ENCODE measurements around the gene ABI3. TPM values are rescaled to one million over a fixed set of nuclear protein-coding genes. Genes with fewer than 3 reads are reported as not detected.

ABI3 gene
- total and polyA plus RNA-seq, 4 donors = 4.7 to 8.8 (median 5.5) TPM

DNA sequence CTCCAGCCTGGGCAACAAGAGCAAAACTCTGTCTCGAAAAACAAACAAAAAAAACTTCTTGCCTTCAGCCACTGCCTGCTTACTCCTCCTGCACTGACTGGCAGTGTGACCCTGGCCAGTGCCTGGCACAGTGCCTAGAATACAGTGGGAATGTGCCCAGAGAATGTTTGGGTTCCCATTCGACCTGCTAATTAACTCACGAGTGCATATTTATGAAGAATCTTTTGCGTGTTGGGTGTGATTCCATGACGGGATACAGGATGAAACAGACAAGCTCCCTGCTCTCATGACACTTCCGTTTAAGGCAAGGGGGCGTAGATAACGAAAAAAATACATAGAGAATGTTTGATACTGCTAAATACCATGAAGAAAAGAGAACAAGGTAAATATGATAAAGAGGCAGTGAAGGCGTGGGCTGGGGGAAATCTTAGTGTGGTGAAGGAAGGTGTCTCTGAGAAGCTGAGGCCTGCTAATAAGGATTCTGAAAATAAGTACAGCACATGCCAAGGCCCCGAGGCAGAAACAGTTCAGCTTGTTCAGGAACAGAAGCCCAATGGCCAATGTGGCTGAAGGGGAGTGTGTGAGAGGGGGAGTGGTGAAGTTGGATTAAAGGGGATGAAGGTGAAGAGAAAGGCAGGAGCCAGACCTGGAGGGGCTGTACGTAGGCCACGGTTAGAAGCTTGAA is 4.3 kb downstream of the ABI3 start:
- TF ChIP-seq SP1 (IDR thresholded peaks at IDR 0.05) (no peak), FOXA1 (IDR thresholded peaks at IDR 0.05) (no peak), HNF4A (conservative IDR thresholded peaks at IDR 0.05) (no peak), JUND (IDR thresholded peaks at IDR 0.05) (no peak), NR2F2 (IDR thresholded peaks at IDR 0.05) (no peak), RXRA (IDR thresholded peaks at IDR 0.05) (no peak), YY1 (IDR thresholded peaks at IDR 0.05) (no peak), GABPA (IDR thresholded peaks at IDR 0.05 in 1 of 2, conservative IDR thresholded peaks at IDR 0.05 in 1 of 2) (no peak)
- TF ChIP-seq, protein P1, sequence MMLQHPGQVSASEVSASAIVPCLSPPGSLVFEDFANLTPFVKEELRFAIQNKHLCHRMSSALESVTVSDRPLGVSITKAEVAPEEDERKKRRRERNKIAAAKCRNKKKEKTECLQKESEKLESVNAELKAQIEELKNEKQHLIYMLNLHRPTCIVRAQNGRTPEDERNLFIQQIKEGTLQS (IDR thresholded peaks at IDR 0.05) = no peak
- TF ChIP-seq, protein P2, sequence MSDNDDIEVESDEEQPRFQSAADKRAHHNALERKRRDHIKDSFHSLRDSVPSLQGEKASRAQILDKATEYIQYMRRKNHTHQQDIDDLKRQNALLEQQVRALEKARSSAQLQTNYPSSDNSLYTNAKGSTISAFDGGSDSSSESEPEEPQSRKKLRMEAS (IDR thresholded peaks at IDR 0.05) = no peak
- TF ChIP-seq, protein P3, sequence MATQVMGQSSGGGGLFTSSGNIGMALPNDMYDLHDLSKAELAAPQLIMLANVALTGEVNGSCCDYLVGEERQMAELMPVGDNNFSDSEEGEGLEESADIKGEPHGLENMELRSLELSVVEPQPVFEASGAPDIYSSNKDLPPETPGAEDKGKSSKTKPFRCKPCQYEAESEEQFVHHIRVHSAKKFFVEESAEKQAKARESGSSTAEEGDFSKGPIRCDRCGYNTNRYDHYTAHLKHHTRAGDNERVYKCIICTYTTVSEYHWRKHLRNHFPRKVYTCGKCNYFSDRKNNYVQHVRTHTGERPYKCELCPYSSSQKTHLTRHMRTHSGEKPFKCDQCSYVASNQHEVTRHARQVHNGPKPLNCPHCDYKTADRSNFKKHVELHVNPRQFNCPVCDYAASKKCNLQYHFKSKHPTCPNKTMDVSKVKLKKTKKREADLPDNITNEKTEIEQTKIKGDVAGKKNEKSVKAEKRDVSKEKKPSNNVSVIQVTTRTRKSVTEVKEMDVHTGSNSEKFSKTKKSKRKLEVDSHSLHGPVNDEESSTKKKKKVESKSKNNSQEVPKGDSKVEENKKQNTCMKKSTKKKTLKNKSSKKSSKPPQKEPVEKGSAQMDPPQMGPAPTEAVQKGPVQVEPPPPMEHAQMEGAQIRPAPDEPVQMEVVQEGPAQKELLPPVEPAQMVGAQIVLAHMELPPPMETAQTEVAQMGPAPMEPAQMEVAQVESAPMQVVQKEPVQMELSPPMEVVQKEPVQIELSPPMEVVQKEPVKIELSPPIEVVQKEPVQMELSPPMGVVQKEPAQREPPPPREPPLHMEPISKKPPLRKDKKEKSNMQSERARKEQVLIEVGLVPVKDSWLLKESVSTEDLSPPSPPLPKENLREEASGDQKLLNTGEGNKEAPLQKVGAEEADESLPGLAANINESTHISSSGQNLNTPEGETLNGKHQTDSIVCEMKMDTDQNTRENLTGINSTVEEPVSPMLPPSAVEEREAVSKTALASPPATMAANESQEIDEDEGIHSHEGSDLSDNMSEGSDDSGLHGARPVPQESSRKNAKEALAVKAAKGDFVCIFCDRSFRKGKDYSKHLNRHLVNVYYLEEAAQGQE (IDR thresholded peaks at IDR 0.05) = no peak
- TF ChIP-seq, protein P4, sequence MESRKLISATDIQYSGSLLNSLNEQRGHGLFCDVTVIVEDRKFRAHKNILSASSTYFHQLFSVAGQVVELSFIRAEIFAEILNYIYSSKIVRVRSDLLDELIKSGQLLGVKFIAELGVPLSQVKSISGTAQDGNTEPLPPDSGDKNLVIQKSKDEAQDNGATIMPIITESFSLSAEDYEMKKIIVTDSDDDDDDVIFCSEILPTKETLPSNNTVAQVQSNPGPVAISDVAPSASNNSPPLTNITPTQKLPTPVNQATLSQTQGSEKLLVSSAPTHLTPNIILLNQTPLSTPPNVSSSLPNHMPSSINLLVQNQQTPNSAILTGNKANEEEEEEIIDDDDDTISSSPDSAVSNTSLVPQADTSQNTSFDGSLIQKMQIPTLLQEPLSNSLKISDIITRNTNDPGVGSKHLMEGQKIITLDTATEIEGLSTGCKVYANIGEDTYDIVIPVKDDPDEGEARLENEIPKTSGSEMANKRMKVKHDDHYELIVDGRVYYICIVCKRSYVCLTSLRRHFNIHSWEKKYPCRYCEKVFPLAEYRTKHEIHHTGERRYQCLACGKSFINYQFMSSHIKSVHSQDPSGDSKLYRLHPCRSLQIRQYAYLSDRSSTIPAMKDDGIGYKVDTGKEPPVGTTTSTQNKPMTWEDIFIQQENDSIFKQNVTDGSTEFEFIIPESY (IDR thresholded peaks at IDR 0.05) = no peak
- TF ChIP-seq, protein P5, sequence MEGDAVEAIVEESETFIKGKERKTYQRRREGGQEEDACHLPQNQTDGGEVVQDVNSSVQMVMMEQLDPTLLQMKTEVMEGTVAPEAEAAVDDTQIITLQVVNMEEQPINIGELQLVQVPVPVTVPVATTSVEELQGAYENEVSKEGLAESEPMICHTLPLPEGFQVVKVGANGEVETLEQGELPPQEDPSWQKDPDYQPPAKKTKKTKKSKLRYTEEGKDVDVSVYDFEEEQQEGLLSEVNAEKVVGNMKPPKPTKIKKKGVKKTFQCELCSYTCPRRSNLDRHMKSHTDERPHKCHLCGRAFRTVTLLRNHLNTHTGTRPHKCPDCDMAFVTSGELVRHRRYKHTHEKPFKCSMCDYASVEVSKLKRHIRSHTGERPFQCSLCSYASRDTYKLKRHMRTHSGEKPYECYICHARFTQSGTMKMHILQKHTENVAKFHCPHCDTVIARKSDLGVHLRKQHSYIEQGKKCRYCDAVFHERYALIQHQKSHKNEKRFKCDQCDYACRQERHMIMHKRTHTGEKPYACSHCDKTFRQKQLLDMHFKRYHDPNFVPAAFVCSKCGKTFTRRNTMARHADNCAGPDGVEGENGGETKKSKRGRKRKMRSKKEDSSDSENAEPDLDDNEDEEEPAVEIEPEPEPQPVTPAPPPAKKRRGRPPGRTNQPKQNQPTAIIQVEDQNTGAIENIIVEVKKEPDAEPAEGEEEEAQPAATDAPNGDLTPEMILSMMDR (IDR thresholded peaks at IDR 0.05; ENCODE audit: low read depth, low read length, missing input control) = no peak
- H3K4me1 ChIP-seq (ENCODE audit: control insufficient read depth in 4 of 4, insufficient read depth in 4 of 4, low read length in 3 of 4) = peaks cover 0 to 12% (median 1%) of the 10 kb centered on the region in 4 donors
- WGBS = 58% methylated on average over 12 of the region's 12 CpGs
- DNase-seq (ENCODE audit: low spot score) = no peak
- peak overlapping the region in 1 of 2 donors; percentile 18 for H3K9ac ChIP-seq (ENCODE audit: low read depth in 1 of 2, low read length in 2 of 2)
- H3K4me3 ChIP-seq (ENCODE audit: low read depth in 1 of 3, low read length in 3 of 3) = no peak overlapping the region
- H3K36me3 ChIP-seq (ENCODE audit: control insufficient read depth in 4 of 4, insufficient read depth in 3 of 4, low read depth in 1 of 4, low read length in 3 of 4) = no peaks in the 10 kb centered on the region
- H3K9me3 ChIP-seq (ENCODE audit: control insufficient read depth in 4 of 4, low read length in 3 of 4) = no peaks in the 10 kb centered on the region
- H3K27me3 ChIP-seq (ENCODE audit: control insufficient read depth in 4 of 4, insufficient read depth in 4 of 4, low read length in 3 of 4) = no peaks in the 10 kb centered on the region
- H3K27ac ChIP-seq (ENCODE audit: low read depth in 1 of 2, low read length in 2 of 2) = peak overlapping the region; percentile 28 to 48

DNA sequence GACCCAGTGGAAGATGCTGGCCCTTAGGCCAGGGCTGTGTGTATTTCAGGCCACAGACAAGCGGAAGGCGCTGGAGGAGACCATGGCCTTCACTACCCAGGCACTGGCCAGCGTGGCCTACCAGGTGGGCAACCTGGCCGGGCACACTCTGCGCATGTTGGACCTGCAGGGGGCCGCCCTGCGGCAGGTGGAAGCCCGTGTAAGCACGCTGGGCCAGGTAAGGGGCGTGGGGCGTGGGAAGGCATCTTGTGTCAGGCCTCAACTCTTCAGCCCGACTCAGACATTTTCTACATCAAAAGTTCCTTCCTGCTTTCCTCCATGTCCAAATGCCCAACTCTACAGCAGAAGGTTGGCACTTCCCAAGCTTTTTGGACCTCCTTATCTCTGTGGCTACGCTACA is 6.0 kb downstream of the ABI3 start:
- 82% methylated on average over 13 of the region's 13 CpGs for WGBS
- Histone ChIP-seq H3K9ac (ENCODE audit: low read depth in 1 of 2, low read length in 2 of 2) (no peak overlapping the region), H3K36me3 (ENCODE audit: control insufficient read depth in 4 of 4, insufficient read depth in 3 of 4, low read depth in 1 of 4, low read length in 3 of 4) (no peaks in the 10 kb centered on the region), H3K4me1 (ENCODE audit: control insufficient read depth in 4 of 4, insufficient read depth in 4 of 4, low read length in 3 of 4) (peaks cover 0 to 12% (median 1%) of the 10 kb centered on the region in 4 donors), H3K27me3 (ENCODE audit: control insufficient read depth in 4 of 4, insufficient read depth in 4 of 4, low read length in 3 of 4) (no peaks in the 10 kb centered on the region), H3K9me3 (ENCODE audit: control insufficient read depth in 4 of 4, low read length in 3 of 4) (no peaks in the 10 kb centered on the region), H3K4me3 (ENCODE audit: low read depth in 1 of 3, low read length in 3 of 3) (no peak overlapping the region), H3K27ac (ENCODE audit: low read depth in 1 of 2, low read length in 2 of 2) (peak overlapping the region in 1 of 2 donors; percentile 38)
- TF ChIP-seq FOXA1 (IDR thresholded peaks at IDR 0.05) (no peak), EGR1 (IDR thresholded peaks at IDR 0.05; ENCODE audit: low read depth in 2 of 2) (no peak), HNF4G (IDR thresholded peaks at IDR 0.05) (no peak), RXRA (IDR thresholded peaks at IDR 0.05) (no peak), TAF1 (conservative IDR thresholded peaks at IDR 0.05) (no peak)
- TF ChIP-seq, protein P4 (IDR thresholded peaks at IDR 0.05) = no peak
- DNase-seq (ENCODE audit: low spot score) = no peak
